Fibroblast of mammary gland (primary cell): ENCODE measurements around the gene RIPOR3.

Source experiments
- DNase-seq: peaks from one replicate; pipeline ENCODE4 v3.0.0-alpha.2; 2010; ENCODE audit warnings: low read depth
- H3K4me3 ChIP-seq: 2 replicates; pipeline ENCODE4 v1.5.1; 2011; ENCODE audit warnings: low read depth, mild to moderate bottlenecking, low read length, moderate library complexity; ENCODE audit not compliant: control insufficient read depth
- TF ChIP-seq, protein P1 (sequence below): conservative IDR thresholded peaks from 2 replicates; pipeline ENCODE4 v1.5.1; 2011; ENCODE audit warnings: low read depth, low read length, inconsistent platforms; ENCODE audit not compliant: control insufficient read depth, insufficient read depth

Gene RIPOR3

DNA sequence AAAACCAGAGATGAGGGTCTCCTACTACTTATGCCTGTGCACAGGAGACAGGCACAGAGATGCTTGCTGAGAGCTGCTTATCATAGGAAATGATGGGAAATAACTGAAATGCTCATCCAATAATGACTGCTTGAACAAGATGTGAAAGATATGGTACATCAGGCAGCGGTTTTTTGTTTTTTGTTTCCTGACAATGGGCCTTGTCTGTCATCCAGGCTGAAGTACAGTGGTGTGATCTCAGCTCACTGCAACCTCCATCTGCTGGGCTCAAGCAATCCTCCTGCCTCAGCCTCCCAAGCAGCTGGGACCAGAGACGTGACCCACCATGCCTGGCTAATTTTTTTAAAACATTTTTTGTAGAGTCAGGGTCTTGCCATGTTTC is 1.2 kb upstream of the RIPOR3 start:
- TF ChIP-seq, protein P1, sequence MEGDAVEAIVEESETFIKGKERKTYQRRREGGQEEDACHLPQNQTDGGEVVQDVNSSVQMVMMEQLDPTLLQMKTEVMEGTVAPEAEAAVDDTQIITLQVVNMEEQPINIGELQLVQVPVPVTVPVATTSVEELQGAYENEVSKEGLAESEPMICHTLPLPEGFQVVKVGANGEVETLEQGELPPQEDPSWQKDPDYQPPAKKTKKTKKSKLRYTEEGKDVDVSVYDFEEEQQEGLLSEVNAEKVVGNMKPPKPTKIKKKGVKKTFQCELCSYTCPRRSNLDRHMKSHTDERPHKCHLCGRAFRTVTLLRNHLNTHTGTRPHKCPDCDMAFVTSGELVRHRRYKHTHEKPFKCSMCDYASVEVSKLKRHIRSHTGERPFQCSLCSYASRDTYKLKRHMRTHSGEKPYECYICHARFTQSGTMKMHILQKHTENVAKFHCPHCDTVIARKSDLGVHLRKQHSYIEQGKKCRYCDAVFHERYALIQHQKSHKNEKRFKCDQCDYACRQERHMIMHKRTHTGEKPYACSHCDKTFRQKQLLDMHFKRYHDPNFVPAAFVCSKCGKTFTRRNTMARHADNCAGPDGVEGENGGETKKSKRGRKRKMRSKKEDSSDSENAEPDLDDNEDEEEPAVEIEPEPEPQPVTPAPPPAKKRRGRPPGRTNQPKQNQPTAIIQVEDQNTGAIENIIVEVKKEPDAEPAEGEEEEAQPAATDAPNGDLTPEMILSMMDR = no peak
- DNase-seq = no peak
- H3K4me3 ChIP-seq = no peak overlapping the region

DNA sequence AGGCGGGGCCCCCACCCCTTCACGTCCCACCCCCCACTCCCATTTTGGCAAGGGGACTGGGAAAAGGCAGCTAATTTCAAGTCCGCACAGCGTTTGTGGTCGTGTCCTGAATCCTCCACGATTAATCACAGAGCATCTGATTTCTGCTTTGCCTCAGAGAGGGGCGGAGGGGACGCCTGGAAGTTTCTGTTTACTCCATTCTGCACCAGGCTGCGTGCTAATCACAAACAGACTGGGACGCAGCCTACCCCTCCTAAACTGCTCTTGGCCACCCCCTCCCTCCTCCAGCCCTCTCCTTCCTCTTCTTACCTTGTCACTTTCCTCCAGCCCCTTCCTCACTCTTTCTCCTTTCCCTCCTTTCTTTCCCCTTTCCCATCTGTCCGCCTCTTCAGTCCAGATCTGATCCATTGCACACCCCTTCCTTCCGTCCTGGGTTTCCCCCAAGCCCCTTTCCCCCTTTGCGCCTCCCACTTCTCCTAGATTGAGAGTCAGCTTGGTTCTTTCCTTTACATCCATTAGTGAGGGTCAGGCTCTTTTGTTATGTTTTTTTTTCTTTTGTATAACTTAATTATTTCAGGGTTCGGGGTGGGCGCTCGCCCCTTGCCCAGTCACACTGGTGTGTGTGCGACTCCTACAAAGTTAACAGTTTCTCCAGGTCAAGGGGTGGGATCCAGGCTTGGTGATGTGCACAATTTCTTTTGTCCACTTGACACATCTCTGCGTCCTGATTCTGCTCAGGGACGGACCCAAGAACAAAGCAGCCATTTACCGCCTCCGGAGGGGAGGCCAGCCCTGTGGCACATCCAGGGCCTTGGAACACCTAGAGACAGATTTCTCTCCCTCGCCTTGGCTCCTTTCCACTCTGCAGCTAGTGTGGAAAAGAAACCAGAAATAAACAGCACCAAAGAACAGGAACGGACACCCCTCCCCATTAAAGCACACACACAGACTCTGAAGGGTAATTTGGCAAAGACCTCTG is 520 bp upstream of the RIPOR3 start:
- DNase-seq = peak; percentile 88
- TF ChIP-seq, protein P1 = no peak
- H3K4me3 ChIP-seq = peak overlapping the region; percentile 38

DNA sequence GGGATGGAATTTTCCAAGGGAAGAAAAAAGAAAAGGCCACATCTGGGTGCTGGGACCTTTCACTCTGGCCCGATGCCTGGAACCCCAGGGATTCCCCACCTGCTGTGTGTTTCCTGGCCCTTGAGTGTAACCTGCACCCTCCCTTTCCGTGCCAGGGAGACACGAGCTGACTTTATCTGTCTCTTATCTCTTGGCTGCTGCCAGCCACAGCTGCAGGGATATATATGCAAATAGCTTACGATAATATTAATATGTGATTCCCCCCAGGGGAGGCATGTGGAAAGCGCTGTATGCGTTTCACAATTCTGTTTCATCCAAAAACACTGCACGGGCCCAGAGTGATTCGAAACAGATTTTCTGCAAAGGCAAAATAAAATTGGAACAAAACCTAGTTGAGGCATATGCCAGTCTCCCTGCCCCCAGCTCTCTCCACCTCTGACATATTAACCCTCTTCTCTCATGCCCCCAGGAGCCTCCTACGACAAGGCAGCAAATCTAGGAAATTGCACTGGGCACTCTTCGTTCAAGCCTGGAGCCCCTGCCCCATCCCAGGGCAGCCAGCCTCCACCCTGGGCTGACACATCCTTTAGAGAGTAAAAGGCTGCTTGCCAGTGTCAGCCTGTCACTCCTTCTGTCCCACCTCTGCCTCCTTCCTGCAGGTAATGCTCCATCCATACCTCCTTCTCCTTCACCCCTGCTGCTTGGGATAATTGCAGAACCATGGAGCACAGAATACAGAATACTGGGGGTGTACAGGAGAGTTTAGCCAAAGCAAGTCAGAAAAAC is 1.3 kb downstream of the RIPOR3 start:
- H3K4me3 ChIP-seq = peak overlapping the region; percentile 38
- peak; percentile 65 for DNase-seq
- TF ChIP-seq, protein P1 = no peak

DNA sequence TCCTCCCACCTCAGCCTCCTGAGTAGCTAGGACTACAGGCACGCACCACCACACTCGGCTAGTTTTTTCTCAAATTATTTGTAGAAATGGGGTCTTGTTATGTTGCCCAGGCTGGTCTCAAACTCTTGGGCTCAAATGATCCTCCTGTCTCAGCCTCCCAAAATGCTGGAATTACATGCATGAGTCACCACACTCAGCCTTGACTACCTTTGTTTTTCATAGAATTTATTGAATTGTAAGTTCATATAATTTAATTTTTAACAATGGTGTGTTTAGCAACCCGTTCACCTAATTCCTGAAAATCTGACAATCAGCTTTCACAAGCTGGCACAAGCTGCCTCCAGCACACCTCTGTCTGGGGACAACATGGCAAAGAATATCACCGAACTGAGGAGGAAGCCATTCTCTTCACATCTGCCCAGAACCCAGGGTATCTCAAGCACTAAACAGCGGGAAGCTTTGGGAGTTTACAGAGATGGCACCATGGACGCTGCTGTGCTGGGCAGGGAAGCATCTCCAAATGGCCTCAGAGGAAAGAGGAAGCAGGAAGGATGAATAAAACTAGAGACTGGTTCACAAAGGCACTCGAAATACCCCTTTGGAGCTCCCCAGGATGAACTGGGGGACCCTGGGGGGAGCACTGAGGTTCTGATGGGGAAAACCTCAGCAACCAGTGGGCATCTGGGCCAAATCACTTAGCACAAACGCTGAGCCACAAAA is 2.9 kb downstream of the RIPOR3 start:
- no peak overlapping the region for H3K4me3 ChIP-seq
- DNase-seq = no peak
- TF ChIP-seq, protein P1 = no peak

DNA sequence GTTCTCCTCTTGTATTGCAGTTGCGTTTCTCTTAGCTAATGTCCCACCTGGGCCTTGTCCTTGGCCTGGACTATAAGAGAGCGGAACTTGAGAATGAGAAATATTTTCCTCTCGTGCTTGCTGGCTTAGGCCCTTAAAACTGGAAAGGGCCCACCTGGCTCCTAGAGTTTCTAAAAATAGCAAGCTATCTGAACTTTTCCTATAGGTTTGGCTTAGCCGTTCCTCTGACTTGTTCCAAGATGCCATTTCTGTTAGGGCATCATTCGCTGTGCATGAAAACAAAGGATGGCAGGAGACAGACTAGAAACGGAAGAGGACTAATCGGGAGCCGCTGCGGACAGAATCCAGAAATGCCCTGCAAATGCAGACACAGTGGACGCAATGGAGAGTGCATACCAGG is 4.5 kb downstream of the RIPOR3 start:
- TF ChIP-seq, protein P1 = no peak
- no peak overlapping the region for H3K4me3 ChIP-seq
- no peak for DNase-seq

DNA sequence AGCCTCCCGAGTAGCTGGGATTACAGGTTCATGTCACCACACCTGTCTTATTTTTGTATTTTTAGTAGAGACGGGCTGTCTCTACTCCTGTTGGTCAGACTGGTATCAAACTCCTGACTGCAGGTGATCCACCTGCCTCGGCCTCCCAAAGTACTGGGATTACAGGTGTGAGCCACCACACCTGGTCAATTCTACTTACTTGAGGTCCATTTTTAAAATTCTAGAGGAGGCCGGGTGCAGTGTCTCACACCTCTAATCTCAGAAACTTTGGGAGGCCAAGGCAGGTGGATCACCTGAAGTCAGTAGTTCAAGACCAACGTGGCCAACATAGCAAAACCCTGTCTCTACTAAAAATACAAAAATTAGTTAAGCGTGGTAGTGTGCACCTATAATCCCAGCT is 7.8 kb downstream of the RIPOR3 start:
- TF ChIP-seq, protein P1 = no peak
- no peak for DNase-seq
- H3K4me3 ChIP-seq = no peak overlapping the region
